PC-3 (cell line): ENCODE measurements around the gene DOCK1. TPM values are rescaled to one million over a fixed set of nuclear protein-coding genes. Genes with fewer than 3 reads are reported as not detected.

ENCODE experiments used
- ATAC-seq: fragments of 200-7000 bp; cut with Tn5 transposase; 2 replicates; pipeline ENCODE4 v1.9.1; 2020; ENCODE audit warnings: mild to moderate bottlenecking, moderate library complexity
- BruUV-seq: library from RNA; stranded (reverse); fragments of 400-500 nt; replicated peaks from 2 replicates; lab custom pipeline; 2021; lab: Mats Ljungman, UMichigan
- CTCF ChIA-PET: fragments of 300-600 bp; sonication (Branson Sonifier 250); formaldehyde crosslinking; loops from one replicate; lab custom pipeline; 2022; ENCODE audit warnings: antibody characterized with exemption; lab: Charles Lee
- POLR2A ChIA-PET: fragments of 300-600 bp; sonication (Branson Sonifier 250); formaldehyde crosslinking; loops from one replicate; lab custom pipeline; 2022; ENCODE audit warnings: antibody characterized with exemption; ENCODE audit not compliant: unreplicated experiment; lab: Charles Lee
- DNase-seq: peaks from one replicate; pipeline ENCODE4 v3.0.0-alpha.2; 2015
- H2AFZ ChIP-seq: fragments of 300-600 bp; sonication (generic); 2 replicates; pipeline ENCODE4 v1.6.0; 2016; ENCODE audit warnings: antibody characterized with exemption, low read length
- H3F3A ChIP-seq: fragments of 300-600 bp; sonication (generic); one replicate; pipeline ENCODE4 v1.6.0; 2017; ENCODE audit warnings: antibody characterized with exemption, low read length, control low read depth, mild to moderate bottlenecking; ENCODE audit not compliant: unreplicated experiment
- H3K27ac ChIP-seq: fragments of 300-600 bp; sonication (generic); 2 replicates; pipeline ENCODE4 v1.5.1; 2016; ENCODE audit warnings: mild to moderate bottlenecking, low read length
- H3K27me3 ChIP-seq: fragments of 300-600 bp; sonication (generic); 2 replicates; pipeline ENCODE4 v1.6.1; 2016; ENCODE audit warnings: low read length, mixed read lengths
- H3K36me3 ChIP-seq: fragments of 300-600 bp; sonication (generic); 2 replicates; pipeline ENCODE4 v1.6.1; 2016; ENCODE audit warnings: low read depth, mixed run types, low read length, mixed read lengths
- H3K4me1 ChIP-seq: fragments of 300-600 bp; sonication (generic); 2 replicates; pipeline ENCODE4 v1.5.1; 2016; ENCODE audit warnings: low read length; ENCODE audit not compliant: insufficient read depth
- H3K4me2 ChIP-seq: fragments of 300-600 bp; sonication (generic); 2 replicates; pipeline ENCODE4 v1.6.0; 2016; ENCODE audit warnings: low read length
- H3K4me3 ChIP-seq: fragments of 300-600 bp; sonication (generic); 2 replicates; pipeline ENCODE4 v1.5.1; 2016; ENCODE audit warnings: mild to moderate bottlenecking, low read length, mixed read lengths
- H3K79me2 ChIP-seq: fragments of 300-600 bp; sonication (generic); 2 replicates; pipeline ENCODE4 v1.6.1; 2017; ENCODE audit warnings: low read length, mixed read lengths
- H3K9ac ChIP-seq: fragments of 300-600 bp; sonication (generic); 2 replicates; pipeline ENCODE4 v1.6.0; 2016; ENCODE audit warnings: mild to moderate bottlenecking, low read length
- H3K9me2 ChIP-seq: fragments of 300-600 bp; sonication (generic); replicated peaks from 2 replicates; pipeline ENCODE4 v1.6.1; 2016; ENCODE audit warnings: mixed run types, low read length, mixed read lengths
- H3K9me3 ChIP-seq: fragments of 300-600 bp; sonication (generic); 2 replicates; pipeline ENCODE4 v1.6.1; 2016; ENCODE audit warnings: low read length, mixed read lengths
- H4K20me1 ChIP-seq: fragments of 300-600 bp; sonication (generic); 2 replicates; pipeline ENCODE4 v1.6.1; 2016; ENCODE audit warnings: low read length, mixed read lengths
- CTCF ChIP-seq: fragments of 300-600 bp; sonication (generic); conservative IDR thresholded peaks from 2 replicates; pipeline ENCODE4 v1.5.1; 2017; ENCODE audit warnings: antibody characterized with exemption, low read depth, mild to moderate bottlenecking, low read length
- EZH2 ChIP-seq: fragments of 300-600 bp; sonication (generic); IDR thresholded peaks from one replicate; pipeline ENCODE4 v1.6.1; 2017; ENCODE audit warnings: antibody characterized with exemption, mild to moderate bottlenecking, low read length; ENCODE audit not compliant: unreplicated experiment
- EZH2phosphoT487 ChIP-seq: fragments of 300-600 bp; sonication (generic); IDR thresholded peaks from 2 replicates; pipeline ENCODE4 v1.6.1; 2018; ENCODE audit warnings: mild to moderate bottlenecking, antibody characterized with exemption, low read length, borderline replicate concordance
- intact Hi-C: fragments of 100-400 bp; cut with micrococcal nuclease; formaldehyde crosslinking; loops from 2 replicates; pipeline ENCODE4 v1.9.0; 2023
- total RNA-seq: library from RNA; depleted of rRNA; stranded (reverse); fragments of >200 nt; gene quantifications from 2 replicates; pipeline ENCODE4 v1.2.3, GENCODE V29; 2014

DOCK1 gene
- total RNA-seq, 1 experiment from 2014 or later, result 34.3 TPM

GRCh38 chr10:127009366-127009765 lies 104.1 kb downstream of the DOCK1 start:
- Histone ChIP-seq H3K27me3 (no peaks in the 10 kb centered on the region), H3K79me2 (no peaks in the 10 kb centered on the region), H2AFZ (no peak overlapping the region), H3K36me3 (no peaks in the 10 kb centered on the region), H3F3A (no peaks in the 10 kb centered on the region), H4K20me1 (peaks cover 3% of the 10 kb centered on the region; the same call in 1 of the 2 replicates), H3K4me3 (no peak overlapping the region), H3K9me2 (no peaks in the 10 kb centered on the region), H3K4me2 (no peak overlapping the region), H3K4me1 (peaks cover 25% of the 10 kb centered on the region), H3K27ac (no peak overlapping the region), H3K9me3 (no peaks in the 10 kb centered on the region), H3K9ac (no peak overlapping the region)
- ATAC-seq (no peak), DNase-seq (no peak)
- no peak for TF ChIP-seq EZH2
- no peak for TF ChIP-seq EZH2phosphoT487
- TF ChIP-seq CTCF, result no peak
- intact Hi-C loops, result no loop called here
- ChIA-PET CTCF (no interaction called here), POLR2A (no interaction called here)
- no TSS peak for BruUV-seq

- H3K36me3 ChIP-seq, result no peaks in the 10 kb centered on the region
- ATAC-seq, result no peak
- intact Hi-C loops, result loop anchor here (5.0 kb wide), 1 partner anchor 104 kb away; the partner anchor contains the start of gene DOCK1
These were observed 105.9 kb downstream of the DOCK1 start for GRCh38 chr10:127011174-127011573.

More at GRCh38 chr10:127011174-127011573, 105.9 kb downstream of the DOCK1 start:
- no peaks in the 10 kb centered on the region for H3K27me3 ChIP-seq
- no peak overlapping the region for H3K9ac ChIP-seq
- ChIA-PET CTCF (no interaction called here), POLR2A (no interaction called here)
- peaks cover 26% of the 10 kb centered on the region for H3K4me1 ChIP-seq
- no peaks in the 10 kb centered on the region for H3K79me2 ChIP-seq
- TF ChIP-seq CTCF (no peak), EZH2 (no peak), EZH2phosphoT487 (no peak)
- no peak overlapping the region for H3K4me3 ChIP-seq
- no peaks in the 10 kb centered on the region for H3F3A ChIP-seq
- no peak overlapping the region for H2AFZ ChIP-seq
- no peaks in the 10 kb centered on the region for H3K9me3 ChIP-seq
- peaks cover 3% of the 10 kb centered on the region; the same call in 1 of the 2 replicates for H4K20me1 ChIP-seq
- H3K27ac ChIP-seq, result no peak overlapping the region
- no TSS peak for BruUV-seq
- no peak overlapping the region for H3K4me2 ChIP-seq
- no peak for DNase-seq
- H3K9me2 ChIP-seq, result no peaks in the 10 kb centered on the region
